LNCAP (cell line): Measurements from ENCODE around the gene SLC35C1.

Source experiments
- TF ChIP-seq, protein P1 (sequence below): fragments of 450-650 bp; IDR thresholded peaks from 2 replicates; pipeline ENCODE4 v1.5.1; 2017; ENCODE audit warnings: mild to moderate bottlenecking

SLC35C1 gene

GRCh38 chr11:45846974-45847910 lies 42.3 kb downstream of the SLC35C1 start, which contains the start of gene CRY2:
CRY2 (plus strand) TSS chr11:45847475; CDS start chr11:45847491, 16 bp downstream.
- TF ChIP-seq, protein P1, sequence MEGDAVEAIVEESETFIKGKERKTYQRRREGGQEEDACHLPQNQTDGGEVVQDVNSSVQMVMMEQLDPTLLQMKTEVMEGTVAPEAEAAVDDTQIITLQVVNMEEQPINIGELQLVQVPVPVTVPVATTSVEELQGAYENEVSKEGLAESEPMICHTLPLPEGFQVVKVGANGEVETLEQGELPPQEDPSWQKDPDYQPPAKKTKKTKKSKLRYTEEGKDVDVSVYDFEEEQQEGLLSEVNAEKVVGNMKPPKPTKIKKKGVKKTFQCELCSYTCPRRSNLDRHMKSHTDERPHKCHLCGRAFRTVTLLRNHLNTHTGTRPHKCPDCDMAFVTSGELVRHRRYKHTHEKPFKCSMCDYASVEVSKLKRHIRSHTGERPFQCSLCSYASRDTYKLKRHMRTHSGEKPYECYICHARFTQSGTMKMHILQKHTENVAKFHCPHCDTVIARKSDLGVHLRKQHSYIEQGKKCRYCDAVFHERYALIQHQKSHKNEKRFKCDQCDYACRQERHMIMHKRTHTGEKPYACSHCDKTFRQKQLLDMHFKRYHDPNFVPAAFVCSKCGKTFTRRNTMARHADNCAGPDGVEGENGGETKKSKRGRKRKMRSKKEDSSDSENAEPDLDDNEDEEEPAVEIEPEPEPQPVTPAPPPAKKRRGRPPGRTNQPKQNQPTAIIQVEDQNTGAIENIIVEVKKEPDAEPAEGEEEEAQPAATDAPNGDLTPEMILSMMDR, result no peak

- TF ChIP-seq, protein P1, result no peak
Observed at GRCh38 chr11:45847911-45848316, 43.0 kb downstream of the SLC35C1 start.

- TF ChIP-seq, protein P1, result no peak
Observed at GRCh38 chr11:45848654-45849081, 43.7 kb downstream of the SLC35C1 start.

DNA sequence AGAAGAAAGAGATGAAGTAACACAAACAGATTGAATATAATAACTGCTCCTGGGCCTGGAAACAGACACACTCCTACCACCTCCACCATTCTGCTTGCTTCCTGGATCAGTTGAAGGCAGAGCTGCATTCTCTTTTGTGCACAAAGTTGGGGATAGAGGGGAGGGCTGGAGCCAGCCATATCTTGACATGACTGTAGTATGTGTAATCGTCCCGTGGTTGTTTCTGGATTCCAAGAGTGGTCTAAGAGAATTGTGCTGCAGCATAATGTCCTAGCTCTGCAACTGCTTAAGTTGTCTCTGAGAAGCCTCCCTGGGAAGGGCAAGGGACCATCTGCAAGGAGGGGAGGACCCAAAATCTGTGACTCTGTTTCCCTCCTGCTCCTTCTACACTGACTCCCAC lies 45.5 kb downstream of the SLC35C1 start:
- TF ChIP-seq, protein P1, result no peak

DNA sequence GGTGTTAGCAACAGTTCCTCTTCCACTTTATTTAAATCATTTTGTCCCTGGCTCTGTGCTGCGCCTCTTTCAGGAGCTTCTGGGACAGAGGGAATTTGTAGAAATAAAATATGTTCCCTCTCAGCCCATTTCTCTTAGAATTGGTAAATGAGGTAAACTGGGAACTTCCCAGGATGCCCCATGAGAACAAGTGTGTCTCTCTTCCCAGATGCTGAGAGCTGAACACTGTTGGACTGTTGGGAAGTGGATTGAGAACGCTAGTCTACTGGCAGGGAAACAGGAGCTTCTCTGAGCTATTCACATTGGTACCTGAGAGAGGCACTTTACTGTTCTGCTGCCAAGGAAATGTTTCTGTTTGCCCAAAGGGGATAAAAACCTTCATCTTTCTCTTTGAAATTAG lies 46.3 kb downstream of the SLC35C1 start:
- TF ChIP-seq, protein P1, result no peak

- TF ChIP-seq, protein P1, result no peak
Observed at GRCh38 chr11:45852018-45852711, 47.2 kb downstream of the SLC35C1 start.

DNA sequence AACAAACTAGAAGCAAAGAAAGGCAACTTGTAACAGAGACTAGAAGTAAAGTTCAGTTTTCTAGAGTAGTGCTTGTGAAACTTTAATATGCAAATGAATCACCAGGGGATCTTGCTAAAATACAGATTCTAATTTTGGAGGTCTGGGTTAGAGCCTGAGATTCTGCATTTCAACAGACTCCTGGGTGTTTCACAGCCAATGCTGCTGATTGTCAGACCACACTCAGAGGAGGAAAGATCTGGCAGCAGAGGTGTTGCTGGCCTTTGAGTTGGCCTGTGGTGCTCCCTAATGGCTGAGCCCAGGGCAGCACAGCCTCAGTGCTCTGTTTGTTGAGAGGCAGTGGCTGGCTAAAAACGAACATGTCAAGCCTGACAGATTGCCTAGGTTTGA lies 47.8 kb downstream of the SLC35C1 start:
- TF ChIP-seq, protein P1, result no peak
